CD4-positive, alpha-beta T cell treated with Interferon gamma for 1 hour (primary cell): ENCODE measurements around the gene BTG4.

Experiments used
- DNase-seq: peaks from one replicate; pipeline ENCODE4 v3.0.0-alpha.2; 2020

The BTG4 gene

GRCh38 chr11:111479666-111480065 lies 32.5 kb downstream of the BTG4 start:
- DNase-seq: no peak

GRCh38 chr11:111477898-111478297 lies 34.3 kb downstream of the BTG4 start:
- no peak for DNase-seq

- DNase-seq: no peak
Observed at GRCh38 chr11:111476956-111477355, 35.2 kb downstream of the BTG4 start.

- no peak for DNase-seq
Observed at GRCh38 chr11:111476366-111476765, 35.8 kb downstream of the BTG4 start.

GRCh38 chr11:111474432-111474831 lies 37.8 kb downstream of the BTG4 start:
- no peak for DNase-seq

GRCh38 chr11:111472228-111472627 lies 40.0 kb downstream of the BTG4 start:
- DNase-seq: no peak

- no peak for DNase-seq
Observed at GRCh38 chr11:111469200-111469599, 43.0 kb downstream of the BTG4 start.

- no peak for DNase-seq
Observed at GRCh38 chr11:111466615-111467014, 45.6 kb downstream of the BTG4 start.

GRCh38 chr11:111465400-111465799 lies 46.8 kb downstream of the BTG4 start:
- DNase-seq: no peak

GRCh38 chr11:111463276-111463675 lies 48.9 kb downstream of the BTG4 start:
- no peak for DNase-seq

- DNase-seq: no peak
Observed at GRCh38 chr11:111462329-111462728, 49.9 kb downstream of the BTG4 start.

- no peak for DNase-seq
Observed at GRCh38 chr11:111461460-111462235, 50.5 kb downstream of the BTG4 start.

GRCh38 chr11:111460856-111461255 lies 51.3 kb downstream of the BTG4 start:
- no peak for DNase-seq

GRCh38 chr11:111460340-111460739 lies 51.8 kb downstream of the BTG4 start:
- DNase-seq: no peak

GRCh38 chr11:111459506-111460270 lies 52.5 kb downstream of the BTG4 start:
- DNase-seq: no peak

GRCh38 chr11:111457731-111458368 lies 54.3 kb downstream of the BTG4 start:
- no peak for DNase-seq

- DNase-seq: no peak
Observed at GRCh38 chr11:111456859-111457730, 55.1 kb downstream of the BTG4 start.

- no peak for DNase-seq
Observed at GRCh38 chr11:111456086-111456858, 55.9 kb downstream of the BTG4 start.

- no peak for DNase-seq
Observed at GRCh38 chr11:111455291-111456085, 56.7 kb downstream of the BTG4 start.

GRCh38 chr11:111454561-111455192 lies 57.5 kb downstream of the BTG4 start:
- DNase-seq: no peak
